Measurements from ENCODE around the gene SYTL2. TPM values are rescaled to one million over a fixed set of nuclear protein-coding genes. Genes with fewer than 3 reads are reported as not detected.
"Not testable (repeated sequence)": the region's sequence is repeated elsewhere in the genome, so short reads cannot be mapped to it uniquely, and the experiment has no call there.

SYTL2 gene
- polyA plus RNA-seq (ENCODE audit: insufficient read length in 4 of 4), result 100 to 1,000 TPM in 1 of 4 donors, 10 to 100 TPM in 3; 55.3 to 102 (median 82.5) TPM

DNA sequence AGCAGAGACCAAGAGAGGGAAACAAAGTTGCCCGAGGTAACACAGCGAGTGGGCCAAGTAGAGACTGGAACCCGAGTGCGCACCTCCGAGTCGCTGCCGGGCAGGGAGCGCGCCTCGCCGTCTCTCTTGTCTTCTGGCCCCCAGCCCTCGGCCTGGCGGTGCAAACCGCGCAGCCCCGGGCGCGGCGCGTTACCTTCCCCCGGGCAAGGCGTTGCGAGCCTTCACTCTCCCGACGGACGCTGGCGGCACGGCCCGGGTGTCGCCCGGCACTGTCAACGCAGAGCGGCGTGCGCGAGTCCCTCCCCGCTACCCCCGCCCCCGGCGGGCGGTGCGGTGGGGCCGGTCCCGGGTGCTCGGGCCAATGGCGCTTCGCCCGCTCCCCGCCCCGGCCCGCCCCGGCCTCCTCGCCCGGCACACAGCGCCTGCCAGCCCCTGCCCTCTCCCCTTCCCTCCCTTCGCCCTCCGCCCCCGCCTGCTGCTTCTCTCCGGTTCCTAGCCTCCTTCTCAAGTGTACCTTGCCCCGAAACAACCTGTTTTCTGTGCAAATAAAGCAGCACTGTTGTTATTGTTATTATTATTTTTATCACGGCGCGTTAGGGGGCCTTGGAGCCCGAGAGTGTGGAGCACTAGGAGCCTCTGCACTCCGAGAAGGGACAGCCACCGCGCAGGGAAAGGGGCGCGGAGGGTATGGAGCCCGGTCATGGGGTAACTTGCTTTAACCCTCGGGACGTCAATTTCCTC is at the start of gene SYTL2:
SYTL2 (minus strand) TSS at position 271 of the 741 bp plus-strand sequence. CDS start 53,416 bp downstream, outside the sequence.
- DNase-seq (ENCODE audit: low read depth in 4 of 4, low spot score in 2 of 4), result peak in 1 of 4 donors; percentile 62

GRCh38 chr11:85859541-85859940 is 48.6 kb upstream of the SYTL2 start:
- not testable (repeated sequence) for DNase-seq (ENCODE audit: low read depth in 4 of 4, low spot score in 2 of 4)

DNA sequence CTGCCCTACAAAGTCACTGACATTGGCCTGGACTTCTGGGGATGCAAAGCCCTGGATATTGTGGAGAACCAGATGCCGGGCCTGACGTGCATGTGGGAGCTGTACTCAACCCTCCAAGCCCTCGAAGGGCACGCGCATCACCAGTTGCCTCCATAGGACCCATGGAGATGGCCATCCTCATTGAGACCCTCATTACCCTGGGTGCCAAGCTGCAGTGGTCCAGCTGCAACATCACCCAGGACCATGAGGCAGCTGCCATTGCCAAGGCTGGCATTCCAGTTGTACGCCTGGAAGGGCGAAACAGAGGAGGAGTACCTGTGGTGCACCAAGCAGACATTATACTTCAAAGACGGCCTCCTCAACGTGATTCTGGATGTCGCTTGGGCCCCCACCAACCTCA is 46.2 kb upstream of the SYTL2 start:
- no peak for DNase-seq (ENCODE audit: low read depth in 4 of 4, low spot score in 2 of 4)

DNA sequence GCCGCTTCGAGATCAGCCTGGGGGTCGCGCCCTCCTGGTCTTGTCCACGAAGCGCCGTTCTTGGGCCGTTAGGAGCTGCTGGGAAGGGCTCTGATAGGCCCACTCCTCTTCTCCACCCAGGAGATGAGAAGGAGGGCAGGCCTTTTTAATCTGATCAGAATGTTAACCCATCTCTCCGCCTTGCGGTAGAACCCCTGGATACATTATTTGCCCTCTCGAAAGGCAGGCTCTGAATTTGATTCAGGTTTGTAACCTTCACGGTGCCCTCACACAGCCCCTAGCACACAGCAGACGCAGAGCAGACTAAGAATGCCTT is 44.4 kb upstream of the SYTL2 start, which contains the start of gene CCDC83:
CCDC83 (plus strand) TSS at position 43 of the 316 bp plus-strand sequence. CDS start 9,741 bp downstream, outside the sequence.
- DNase-seq (ENCODE audit: low read depth in 4 of 4, low spot score in 2 of 4), result peak in 1 of 4 donors; percentile 7

- peak; percentile 81 to 91 (median 85) for DNase-seq (ENCODE audit: low read depth in 4 of 4, low spot score in 2 of 4)
Measured at GRCh38 chr11:85854557-85855340, 43.8 kb upstream of the SYTL2 start.

DNA sequence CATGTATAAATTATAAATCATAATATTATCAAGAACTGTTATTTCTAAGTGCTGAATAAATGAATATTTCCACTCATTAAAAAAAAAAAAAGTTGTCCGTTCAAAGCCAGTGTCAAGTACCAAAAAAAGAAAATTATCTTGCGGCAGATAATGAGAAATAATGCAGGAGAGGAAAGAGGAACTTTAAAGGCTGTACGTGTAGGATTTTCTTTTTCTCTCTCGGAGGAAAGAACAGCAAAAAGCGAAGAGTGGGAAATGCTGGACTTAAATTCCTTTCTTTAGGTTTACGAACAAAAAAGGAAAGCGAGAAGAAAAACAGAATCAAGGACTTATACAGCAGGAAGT is 43.2 kb upstream of the SYTL2 start:
- no peak for DNase-seq (ENCODE audit: low read depth in 4 of 4, low spot score in 2 of 4)

- not testable (repeated sequence) for DNase-seq (ENCODE audit: low read depth in 4 of 4, low spot score in 2 of 4)
Measured at GRCh38 chr11:85853541-85853940, 42.6 kb upstream of the SYTL2 start.

DNA sequence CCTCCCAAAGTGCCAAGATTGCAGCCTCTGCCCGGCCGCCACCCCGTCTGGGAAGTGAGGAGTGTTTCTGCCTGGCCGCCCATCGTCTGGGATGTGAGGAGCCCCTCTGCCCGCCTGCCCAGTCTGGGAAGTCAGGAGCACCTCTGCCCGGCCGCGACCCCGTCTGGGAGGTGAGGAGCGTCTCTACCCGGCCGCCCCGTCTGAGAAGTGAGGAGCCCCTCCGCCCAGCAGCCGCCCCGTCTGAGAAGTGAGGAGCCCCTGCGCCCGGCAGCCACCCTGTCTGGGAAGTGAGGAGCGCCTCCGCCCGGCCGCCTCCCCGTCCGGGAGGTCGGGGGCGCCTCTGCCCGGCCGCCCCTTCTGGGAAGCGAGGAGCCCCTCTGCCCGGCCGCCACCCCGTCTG is 41.8 kb upstream of the SYTL2 start:
- not testable (repeated sequence) for DNase-seq (ENCODE audit: low read depth in 4 of 4, low spot score in 2 of 4)

DNA sequence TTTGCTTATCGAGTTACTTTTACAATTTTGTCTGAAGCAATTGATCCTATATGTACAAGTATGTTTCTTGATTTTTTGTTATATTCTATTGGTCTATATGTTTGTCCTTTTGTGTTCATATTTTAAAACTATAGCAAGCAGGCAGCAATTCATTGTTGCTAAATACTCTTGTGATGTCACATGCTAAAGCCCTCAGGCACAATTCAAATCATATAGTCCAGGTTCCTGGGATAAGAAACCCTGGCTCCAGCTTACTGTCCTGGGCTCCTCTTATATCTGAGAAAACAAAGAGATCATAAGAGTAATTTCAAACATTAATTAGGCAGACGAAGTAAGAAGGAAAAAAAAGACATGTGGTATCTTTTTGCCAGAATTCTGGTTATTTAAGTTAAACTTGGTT is 37.6 kb upstream of the SYTL2 start:
- DNase-seq (ENCODE audit: low read depth in 4 of 4, low spot score in 2 of 4), result no peak

DNA sequence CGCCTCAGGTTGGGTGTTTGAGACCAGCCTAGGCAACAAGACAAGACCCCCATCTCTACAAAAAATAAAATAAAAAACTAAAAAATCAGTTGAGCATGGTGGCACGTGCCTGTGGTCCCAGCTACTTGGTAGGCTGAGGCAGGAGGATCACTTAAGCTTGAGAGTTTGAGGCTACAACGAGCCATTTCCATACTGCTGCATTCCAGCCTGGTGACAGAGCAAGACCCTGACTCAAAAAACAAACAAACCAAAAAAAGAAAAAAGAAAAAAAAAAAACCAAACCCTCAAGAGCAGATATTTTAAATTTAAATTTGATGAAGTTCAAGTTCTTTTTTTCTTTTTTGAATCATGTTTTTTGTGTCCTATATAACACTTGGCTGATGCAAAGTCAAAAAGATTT is 37.1 kb upstream of the SYTL2 start:
- DNase-seq (ENCODE audit: low read depth in 4 of 4, low spot score in 2 of 4), result no peak

GRCh38 chr11:85847436-85847835 is 36.5 kb upstream of the SYTL2 start:
- no peak for DNase-seq (ENCODE audit: low read depth in 4 of 4, low spot score in 2 of 4)

DNA sequence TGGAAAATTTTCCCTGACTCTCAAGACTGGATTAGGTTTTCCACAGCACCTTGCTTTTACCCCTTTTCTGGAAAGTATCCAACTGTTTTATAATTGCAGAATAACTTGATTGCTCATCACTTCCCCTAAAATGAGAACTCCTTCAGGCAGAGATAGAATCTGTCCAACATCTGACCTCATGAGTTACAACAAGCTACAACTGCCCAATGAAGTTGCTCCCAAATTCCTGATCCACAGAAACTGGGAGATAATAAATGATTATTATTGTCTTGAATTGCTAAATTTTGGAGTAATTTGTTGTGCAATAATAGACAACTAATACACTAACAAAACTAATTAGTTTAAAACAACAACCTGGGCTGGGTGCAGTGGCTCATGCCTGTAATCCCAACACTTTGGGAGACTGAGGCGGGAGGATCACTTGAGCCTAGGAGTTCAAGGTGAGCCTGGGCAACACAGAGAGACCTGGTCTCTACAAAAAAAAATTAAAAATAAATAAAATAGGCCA is 34.2 kb upstream of the SYTL2 start:
- no peak for DNase-seq (ENCODE audit: low read depth in 4 of 4, low spot score in 2 of 4)

GRCh38 chr11:85844439-85845123 is 33.6 kb upstream of the SYTL2 start:
- DNase-seq (ENCODE audit: low read depth in 4 of 4, low spot score in 2 of 4), result no peak

DNA sequence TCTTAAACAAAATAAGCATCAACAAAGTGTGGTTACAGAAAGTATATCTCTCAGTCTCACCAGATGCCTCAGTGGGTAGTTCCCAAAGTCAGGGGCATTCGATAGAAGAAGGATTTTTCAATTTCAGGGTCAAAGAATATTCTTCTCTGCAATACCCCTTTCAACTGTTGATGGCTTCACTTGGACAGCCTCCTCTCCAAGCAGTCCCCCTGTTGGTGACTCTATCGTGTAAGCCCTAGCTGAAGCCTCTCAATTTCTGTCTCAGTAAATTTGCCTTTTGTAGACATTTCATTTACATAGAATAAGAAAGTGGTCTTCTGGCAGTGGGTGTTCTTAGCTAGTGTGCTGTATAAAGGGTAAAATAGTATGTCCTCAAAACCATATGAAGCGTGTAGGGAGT is 33.0 kb upstream of the SYTL2 start:
- DNase-seq (ENCODE audit: low read depth in 4 of 4, low spot score in 2 of 4), result no peak

DNA sequence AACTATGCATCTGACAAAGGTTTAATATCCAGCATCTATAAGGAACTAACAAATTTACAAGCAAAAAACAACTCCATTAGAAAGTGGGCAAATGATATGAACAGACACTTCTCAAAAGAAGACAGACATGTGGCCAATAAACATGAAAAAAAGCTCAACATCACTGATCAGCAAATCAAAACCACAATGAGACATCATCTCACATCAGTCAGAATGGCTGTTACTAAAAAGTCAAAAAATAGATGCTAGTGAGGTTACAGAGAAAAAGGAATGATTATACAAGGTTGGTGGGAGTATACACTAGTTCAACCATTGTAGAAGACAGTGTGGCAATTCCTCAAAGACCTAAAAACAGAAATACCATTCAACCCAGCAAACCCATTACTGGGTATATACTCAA is 30.0 kb upstream of the SYTL2 start:
- not testable (repeated sequence) for DNase-seq (ENCODE audit: low read depth in 4 of 4, low spot score in 2 of 4)

DNA sequence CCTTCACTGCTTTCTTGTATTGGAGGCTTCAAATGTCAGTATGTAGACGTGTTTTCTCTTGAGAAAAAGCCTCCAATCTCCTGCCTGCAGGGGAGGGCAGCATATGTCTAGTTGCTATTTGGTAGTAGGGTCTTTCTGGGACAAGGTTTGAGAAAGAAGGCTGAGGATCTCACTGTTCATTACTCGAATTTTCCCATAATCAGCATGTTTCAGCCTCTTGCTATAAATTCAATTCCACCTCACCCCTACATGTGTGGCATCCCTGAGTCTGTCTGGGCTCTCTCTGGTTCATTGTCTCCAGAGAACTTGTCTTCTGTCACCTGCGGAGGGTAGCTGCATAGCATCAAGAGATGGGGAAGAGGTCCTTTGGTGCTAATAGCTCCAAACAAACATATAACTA is 24.8 kb upstream of the SYTL2 start:
- DNase-seq (ENCODE audit: low read depth in 4 of 4, low spot score in 2 of 4), result no peak

DNA sequence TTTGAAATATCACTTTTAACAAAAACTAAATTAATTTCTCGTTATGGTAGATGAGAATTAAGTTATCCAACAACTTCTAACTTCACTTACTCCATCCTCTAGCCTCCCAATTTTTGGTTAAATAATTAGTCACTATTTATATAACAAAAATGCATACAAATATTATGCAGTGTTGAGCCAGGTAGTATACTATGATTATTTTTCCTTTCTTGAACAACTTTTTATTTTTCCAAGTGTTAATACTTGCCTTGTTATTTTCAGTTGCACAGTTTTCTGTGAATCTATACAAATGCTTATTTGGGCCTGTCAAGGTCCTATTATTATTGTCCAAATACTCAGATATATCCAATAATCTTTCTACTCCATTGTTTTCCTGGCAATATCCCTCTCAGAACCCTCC is 24.3 kb upstream of the SYTL2 start:
- DNase-seq (ENCODE audit: low read depth in 4 of 4, low spot score in 2 of 4), result no peak

DNA sequence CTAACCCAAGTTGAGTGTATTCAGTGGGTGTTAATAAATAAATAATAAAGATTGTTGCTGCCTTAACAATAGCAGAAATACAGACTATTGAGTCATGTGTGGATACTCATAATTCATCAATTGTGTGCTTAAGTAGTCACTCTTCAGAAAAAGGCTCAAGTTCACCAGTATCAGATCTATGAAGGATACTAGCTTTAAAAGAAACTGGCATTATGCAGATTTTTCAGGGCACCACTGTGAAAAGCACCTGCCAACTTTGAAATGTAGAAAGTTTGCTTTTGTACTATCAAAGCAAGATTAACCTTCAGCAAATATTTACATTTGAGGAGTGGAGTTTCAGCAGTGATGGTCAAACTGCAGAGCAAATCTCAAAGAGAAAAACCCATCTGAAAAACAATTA is 20.1 kb upstream of the SYTL2 start:
- no peak for DNase-seq (ENCODE audit: low read depth in 4 of 4, low spot score in 2 of 4)

DNA sequence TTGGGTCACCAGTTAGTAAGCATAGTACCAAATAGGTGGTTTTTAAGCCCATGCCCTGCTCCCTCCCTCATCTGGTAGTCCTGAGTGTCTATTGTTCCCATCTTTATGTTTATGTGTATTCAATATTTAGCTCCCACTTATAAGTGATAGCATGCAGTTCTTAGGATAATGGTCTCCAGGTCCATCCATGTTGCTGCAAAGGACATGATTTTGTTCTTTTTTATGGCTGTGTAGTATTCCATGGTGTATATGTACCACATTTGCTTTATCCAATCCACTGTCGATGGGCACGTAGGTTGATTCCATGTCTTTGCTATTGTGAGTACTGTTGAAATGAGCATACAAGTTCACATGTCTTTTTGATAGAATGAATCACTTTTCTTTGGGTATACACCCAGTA is 18.2 kb upstream of the SYTL2 start:
- no peak for DNase-seq (ENCODE audit: low read depth in 4 of 4, low spot score in 2 of 4)

GRCh38 chr11:85828640-85828978 is 17.7 kb upstream of the SYTL2 start:
- no peak for DNase-seq (ENCODE audit: low read depth in 4 of 4, low spot score in 2 of 4)

All from left renal cortex interstitium (tissue), 4 donors.